DMS 273 treated with DMSO at 0.1 percent for 48 hours (cell line): ENCODE measurements around the gene FADS1.

Source experiments
- DNase-seq: peaks from one replicate; lab custom pipeline; 2025; lab: John Stamatoyannopoulos, UW

Gene FADS1

GRCh38 chr11:61846362-61847020, 29.7 kb upstream of the FADS1 start:
- DNase-seq, result no peak

GRCh38 chr11:61844909-61845565, 28.2 kb upstream of the FADS1 start:
- DNase-seq, result no peak

GRCh38 chr11:61842528-61842820, 25.7 kb upstream of the FADS1 start:
- no peak for DNase-seq

- no peak for DNase-seq
These were observed 25.1 kb upstream of the FADS1 start for GRCh38 chr11:61841636-61842527.

- no peak for DNase-seq
These were observed 23.6 kb upstream of the FADS1 start for GRCh38 chr11:61840371-61840770.

- DNase-seq, result no peak
These were observed 22.9 kb upstream of the FADS1 start for GRCh38 chr11:61839742-61840141.

- no peak for DNase-seq
These were observed 22.1 kb upstream of the FADS1 start for GRCh38 chr11:61838921-61839320.

- no peak for DNase-seq
These were observed 21.7 kb upstream of the FADS1 start for GRCh38 chr11:61838501-61838900.

GRCh38 chr11:61837411-61838005, 20.7 kb upstream of the FADS1 start:
- no peak for DNase-seq

GRCh38 chr11:61836193-61836592, 19.4 kb upstream of the FADS1 start:
- no peak for DNase-seq

GRCh38 chr11:61834278-61835048, 17.7 kb upstream of the FADS1 start:
- DNase-seq, result no peak

- DNase-seq, result no peak
These were observed 17.1 kb upstream of the FADS1 start for GRCh38 chr11:61833926-61834277.

GRCh38 chr11:61833471-61833870, 16.7 kb upstream of the FADS1 start:
- no peak for DNase-seq

- DNase-seq, result no peak
These were observed 16.0 kb upstream of the FADS1 start for GRCh38 chr11:61832754-61833153.

- DNase-seq, result no peak
These were observed 15.4 kb upstream of the FADS1 start for GRCh38 chr11:61832207-61832606.

- DNase-seq, result no peak
These were observed 13.7 kb upstream of the FADS1 start for GRCh38 chr11:61830237-61831105.

GRCh38 chr11:61829806-61830205, 13.0 kb upstream of the FADS1 start:
- no peak for DNase-seq

- no peak for DNase-seq
These were observed 12.0 kb upstream of the FADS1 start for GRCh38 chr11:61828629-61829407.

- no peak for DNase-seq
These were observed 11.5 kb upstream of the FADS1 start for GRCh38 chr11:61828379-61828628.

GRCh38 chr11:61827571-61828378, 11.0 kb upstream of the FADS1 start, which contains the start of gene FADS2:
Gene FADS2 (plus strand): TSS chr11:61828300. CDS start chr11:61828391, 91 bp downstream.
- no peak for DNase-seq
